Measurements from ENCODE around the gene ZNF124. TPM values are rescaled to one million over a fixed set of nuclear protein-coding genes. Genes with fewer than 3 reads are reported as not detected.

Gene ZNF124
- total and polyA plus RNA-seq, 2 donors (not counting 1 experiment from before 2014, with no cell fraction given) = 5.0 to 23.8 TPM

GRCh38 chr1:247113094-247113497 lies 58.7 kb downstream of the ZNF124 start:
- H3K79me2 ChIP-seq (ENCODE audit: control insufficient read depth, insufficient read depth, low read length) = no peaks in the 10 kb centered on the region
- Mint-ChIP-seq H3K4me3 (peak overlapping the region; percentile 76), H3K9me3 (ENCODE audit: insufficient read depth) (peaks cover 2% of the 10 kb centered on the region), H3K27me3 (peaks cover 32% of the 10 kb centered on the region), H3K4me1 (peaks cover 8% of the 10 kb centered on the region), H3K27ac (no peak overlapping the region)
- POLR2A ChIA-PET = no interaction called here
- no peak overlapping the region for H3K4me3 ChIP-seq (ENCODE audit: control extremely low read depth in 1 of 5, extremely low read depth in 1 of 5, insufficient read depth in 1 of 5, low read depth in 2 of 5, low read length in 4 of 5)
- 90% methylated on average over 5 of the region's 5 CpGs for WGBS (ENCODE audit: insufficient coverage)
- H3K9ac ChIP-seq (ENCODE audit: low read length) = no peak overlapping the region
- H4K20me1 ChIP-seq (ENCODE audit: control insufficient read depth, insufficient read depth, low read length, poor library complexity, severe bottlenecking) = no peaks in the 10 kb centered on the region
- no peak overlapping the region for H2AFZ ChIP-seq (ENCODE audit: insufficient read depth, low read depth, low read length, poor library complexity, severe bottlenecking)
- intact Hi-C loops (cut with micrococcal nuclease) = no loop called here
- ATAC-seq (ENCODE audit: low read depth) (no peak), DNase-seq (no peak)
- peaks cover 12 to 16% of the 10 kb centered on the region in 2 donors for H3K4me1 ChIP-seq (ENCODE audit: control insufficient read depth in 2 of 2, insufficient read depth in 2 of 2, low read length in 2 of 2)
- peaks cover 0 to 26% (median 0%) of the 10 kb centered on the region in 3 donors for H3K9me3 ChIP-seq (ENCODE audit: control extremely low read depth in 1 of 3, control insufficient read depth in 2 of 3, insufficient read depth in 1 of 3, low read length in 2 of 3)
- no peak for TF ChIP-seq CTCF (IDR thresholded peaks at IDR 0.05)
- no peak for TF ChIP-seq EZH2 (IDR thresholded peaks at IDR 0.05; ENCODE audit: borderline replicate concordance, insufficient read depth, low read depth, low read length, poor library complexity, severe bottlenecking)
- no peak overlapping the region for H3K4me2 ChIP-seq (replicated peaks; ENCODE audit: low read depth, low read length, poor library complexity, severe bottlenecking)
- CTCF ChIA-PET = no interaction called here
- H3K36me3 ChIP-seq (replicated peaks in 1 of 2; ENCODE audit: control extremely low read depth in 1 of 2, control insufficient read depth in 1 of 2, extremely low read depth in 1 of 2, insufficient read depth in 2 of 2, low read length in 1 of 2) = no peaks in the 10 kb centered on the region
- H3K27me3 ChIP-seq (replicated peaks in 1 of 4; ENCODE audit: control extremely low read depth in 1 of 4, control insufficient read depth in 3 of 4, insufficient read depth in 4 of 4, low read length in 3 of 4) = peaks cover 0 to 40% (median 20%) of the 10 kb centered on the region in 4 experiments
- no peak overlapping the region for H3K27ac ChIP-seq (ENCODE audit: low read length in 2 of 2)

- Histone ChIP-seq H2AFZ (ENCODE audit: insufficient read depth, low read depth, low read length, poor library complexity, severe bottlenecking) (peak overlapping the region; percentile 76), H3K27ac (ENCODE audit: low read length in 2 of 2) (no peak overlapping the region), H3K4me2 (replicated peaks; ENCODE audit: low read depth, low read length, poor library complexity, severe bottlenecking) (peak overlapping the region; percentile 97), H3K9ac (ENCODE audit: low read length) (peak overlapping the region; percentile 64), H3K9me3 (ENCODE audit: control extremely low read depth in 1 of 3, control insufficient read depth in 2 of 3, insufficient read depth in 1 of 3, low read length in 2 of 3) (peaks cover 0 to 26% (median 0%) of the 10 kb centered on the region in 3 donors), H3K4me3 (ENCODE audit: control extremely low read depth in 1 of 5, extremely low read depth in 1 of 5, insufficient read depth in 1 of 5, low read depth in 2 of 5, low read length in 4 of 5) (peak overlapping the region in 1 of 5 experiments; percentile 64), H3K79me2 (ENCODE audit: control insufficient read depth, insufficient read depth, low read length) (no peaks in the 10 kb centered on the region), H3K36me3 (replicated peaks in 1 of 2; ENCODE audit: control extremely low read depth in 1 of 2, control insufficient read depth in 1 of 2, extremely low read depth in 1 of 2, insufficient read depth in 2 of 2, low read length in 1 of 2) (no peaks in the 10 kb centered on the region), H4K20me1 (ENCODE audit: control insufficient read depth, insufficient read depth, low read length, poor library complexity, severe bottlenecking) (no peaks in the 10 kb centered on the region), H3K4me1 (ENCODE audit: control insufficient read depth in 2 of 2, insufficient read depth in 2 of 2, low read length in 2 of 2) (peaks cover 12 to 16% of the 10 kb centered on the region in 2 donors), H3K27me3 (replicated peaks in 1 of 4; ENCODE audit: control extremely low read depth in 1 of 4, control insufficient read depth in 3 of 4, insufficient read depth in 4 of 4, low read length in 3 of 4) (peaks cover 0 to 46% (median 21%) of the 10 kb centered on the region in 4 experiments)
- ChIA-PET CTCF (no interaction called here), POLR2A (no interaction called here)
- 79% methylated on average over 8 of the region's 9 CpGs for WGBS (ENCODE audit: insufficient coverage)
- Mint-ChIP-seq H3K4me1 (peaks cover 8% of the 10 kb centered on the region), H3K27me3 (peaks cover 37% of the 10 kb centered on the region), H3K9me3 (ENCODE audit: insufficient read depth) (peaks cover 2% of the 10 kb centered on the region), H3K27ac (no peak overlapping the region), H3K4me3 (peak overlapping the region; percentile 76)
- ATAC-seq (ENCODE audit: low read depth) (peak; percentile 9), DNase-seq (no peak)
- intact Hi-C loops (cut with micrococcal nuclease) = no loop called here
- TF ChIP-seq CTCF (IDR thresholded peaks at IDR 0.05) (no peak), EZH2 (IDR thresholded peaks at IDR 0.05; ENCODE audit: borderline replicate concordance, insufficient read depth, low read depth, low read length, poor library complexity, severe bottlenecking) (no peak)
Measured at GRCh38 chr1:247112479-247112781, 59.4 kb downstream of the ZNF124 start.

All from B cell (primary cell).